KMS-11 (cell line): Measurements from ENCODE around the gene C1orf35.
A peak's percentile ranks its signal among the peaks of the same experiment; 100 is the strongest.

Experiments
- H2AFZ ChIP-seq: fragments of 200-600 bp; sonication (generic); 2 replicates; pipeline ENCODE4 v1.6.1; 2016; ENCODE audit warnings: antibody characterized with exemption, mixed run types, low read depth
- H3K27ac ChIP-seq: fragments of 200-600 bp; sonication (generic); 2 replicates; pipeline ENCODE4 v1.6.1; 2016; ENCODE audit warnings: mild to moderate bottlenecking, mixed run types
- H3K27me3 ChIP-seq: fragments of 200-600 bp; sonication (generic); 2 replicates; pipeline ENCODE4 v1.6.1; 2017; ENCODE audit warnings: mild to moderate bottlenecking, low read depth, mixed run types, moderate library complexity; ENCODE audit not compliant: insufficient read depth
- H3K36me3 ChIP-seq: fragments of 200-600 bp; sonication (generic); 2 replicates; pipeline ENCODE4 v1.6.1; 2017; ENCODE audit warnings: mild to moderate bottlenecking, mixed run types; ENCODE audit not compliant: insufficient read depth
- H3K4me1 ChIP-seq: fragments of 200-600 bp; sonication (generic); 2 replicates; pipeline ENCODE4 v1.6.1; 2016; ENCODE audit warnings: mild to moderate bottlenecking, low read depth, mixed run types; ENCODE audit not compliant: poor library complexity, severe bottlenecking
- H3K4me2 ChIP-seq: fragments of 200-600 bp; sonication (generic); 2 replicates; pipeline ENCODE4 v1.7.0; 2016; ENCODE audit warnings: mild to moderate bottlenecking, mixed run types
- H3K4me3 ChIP-seq: fragments of 200-600 bp; sonication (generic); IDR thresholded peaks from 2 replicates; pipeline ENCODE4 v1.6.1; 2017; ENCODE audit warnings: low read depth, low read length, mixed read lengths; ENCODE audit not compliant: insufficient read depth
- H3K79me2 ChIP-seq: fragments of 200-600 bp; sonication (generic); 2 replicates; pipeline ENCODE4 v1.6.1; 2016; ENCODE audit warnings: low read depth, mixed run types; ENCODE audit not compliant: insufficient read depth
- H3K9ac ChIP-seq: fragments of 200-600 bp; sonication (generic); 2 replicates; pipeline ENCODE4 v1.6.1; 2016; ENCODE audit warnings: mild to moderate bottlenecking, mixed run types
- H4K20me1 ChIP-seq: fragments of 200-600 bp; sonication (generic); 2 replicates; pipeline ENCODE4 v1.6.1; 2016; ENCODE audit warnings: mild to moderate bottlenecking, mixed run types; ENCODE audit not compliant: insufficient read depth
- TF ChIP-seq, protein P1 (sequence below): fragments of 200-600 bp; sonication (generic); conservative IDR thresholded peaks from 2 replicates; pipeline ENCODE4 v1.6.1; 2017; ENCODE audit warnings: low read depth, mild to moderate bottlenecking, antibody characterized with exemption, low read length, moderate library complexity, mixed read lengths

C1orf35 gene

GRCh38 chr1:228084325-228084724 is 18.8 kb downstream of the C1orf35 start:
- Histone ChIP-seq H3K79me2 (peaks cover 100% of the 10 kb centered on the region), H3K27ac (peak overlapping the region; percentile 92), H3K4me3 (peak overlapping the region; percentile 12), H4K20me1 (peaks cover 59% of the 10 kb centered on the region), H3K36me3 (peaks cover 7% of the 10 kb centered on the region; the same call in 1 of the 2 replicates), H3K9ac (peak overlapping the region; percentile 99), H3K4me2 (peak overlapping the region; percentile 99), H2AFZ (no peak overlapping the region), H3K4me1 (peaks cover 65% of the 10 kb centered on the region), H3K27me3 (no peaks in the 10 kb centered on the region)
- TF ChIP-seq, protein P1, sequence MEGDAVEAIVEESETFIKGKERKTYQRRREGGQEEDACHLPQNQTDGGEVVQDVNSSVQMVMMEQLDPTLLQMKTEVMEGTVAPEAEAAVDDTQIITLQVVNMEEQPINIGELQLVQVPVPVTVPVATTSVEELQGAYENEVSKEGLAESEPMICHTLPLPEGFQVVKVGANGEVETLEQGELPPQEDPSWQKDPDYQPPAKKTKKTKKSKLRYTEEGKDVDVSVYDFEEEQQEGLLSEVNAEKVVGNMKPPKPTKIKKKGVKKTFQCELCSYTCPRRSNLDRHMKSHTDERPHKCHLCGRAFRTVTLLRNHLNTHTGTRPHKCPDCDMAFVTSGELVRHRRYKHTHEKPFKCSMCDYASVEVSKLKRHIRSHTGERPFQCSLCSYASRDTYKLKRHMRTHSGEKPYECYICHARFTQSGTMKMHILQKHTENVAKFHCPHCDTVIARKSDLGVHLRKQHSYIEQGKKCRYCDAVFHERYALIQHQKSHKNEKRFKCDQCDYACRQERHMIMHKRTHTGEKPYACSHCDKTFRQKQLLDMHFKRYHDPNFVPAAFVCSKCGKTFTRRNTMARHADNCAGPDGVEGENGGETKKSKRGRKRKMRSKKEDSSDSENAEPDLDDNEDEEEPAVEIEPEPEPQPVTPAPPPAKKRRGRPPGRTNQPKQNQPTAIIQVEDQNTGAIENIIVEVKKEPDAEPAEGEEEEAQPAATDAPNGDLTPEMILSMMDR, result no peak

GRCh38 chr1:228083871-228084278 is 19.2 kb downstream of the C1orf35 start:
- no peaks in the 10 kb centered on the region for H3K27me3 ChIP-seq
- TF ChIP-seq, protein P1, result no peak
- H3K9ac ChIP-seq, result peak overlapping the region; percentile 99
- peak overlapping the region; percentile 99 for H3K4me2 ChIP-seq
- peak overlapping the region; percentile 12 for H3K4me3 ChIP-seq
- peaks cover 61% of the 10 kb centered on the region for H3K4me1 ChIP-seq
- peaks cover 7% of the 10 kb centered on the region; the same call in 1 of the 2 replicates for H3K36me3 ChIP-seq
- peak overlapping the region; percentile 92 for H3K27ac ChIP-seq
- H3K79me2 ChIP-seq, result peaks cover 100% of the 10 kb centered on the region
- no peak overlapping the region for H2AFZ ChIP-seq
- peaks cover 55% of the 10 kb centered on the region for H4K20me1 ChIP-seq

- TF ChIP-seq, protein P1, result 0 out of 2 replicates have a peak, but pooled peaks have one; percentile 4
- Histone ChIP-seq H3K4me2 (peak overlapping the region; percentile 99), H3K4me3 (no peak overlapping the region), H2AFZ (0 out of 2 replicates have a peak overlapping the region, but pooled peaks have one; percentile 31), H3K4me1 (peaks cover 54% of the 10 kb centered on the region), H3K79me2 (peaks cover 95% of the 10 kb centered on the region), H3K9ac (peak overlapping the region; percentile 99), H3K27ac (peak overlapping the region; percentile 92), H4K20me1 (peaks cover 48% of the 10 kb centered on the region), H3K27me3 (no peaks in the 10 kb centered on the region), H3K36me3 (peaks cover 7% of the 10 kb centered on the region; the same call in 1 of the 2 replicates)
These were observed 19.9 kb downstream of the C1orf35 start for GRCh38 chr1:228082918-228083870.

DNA sequence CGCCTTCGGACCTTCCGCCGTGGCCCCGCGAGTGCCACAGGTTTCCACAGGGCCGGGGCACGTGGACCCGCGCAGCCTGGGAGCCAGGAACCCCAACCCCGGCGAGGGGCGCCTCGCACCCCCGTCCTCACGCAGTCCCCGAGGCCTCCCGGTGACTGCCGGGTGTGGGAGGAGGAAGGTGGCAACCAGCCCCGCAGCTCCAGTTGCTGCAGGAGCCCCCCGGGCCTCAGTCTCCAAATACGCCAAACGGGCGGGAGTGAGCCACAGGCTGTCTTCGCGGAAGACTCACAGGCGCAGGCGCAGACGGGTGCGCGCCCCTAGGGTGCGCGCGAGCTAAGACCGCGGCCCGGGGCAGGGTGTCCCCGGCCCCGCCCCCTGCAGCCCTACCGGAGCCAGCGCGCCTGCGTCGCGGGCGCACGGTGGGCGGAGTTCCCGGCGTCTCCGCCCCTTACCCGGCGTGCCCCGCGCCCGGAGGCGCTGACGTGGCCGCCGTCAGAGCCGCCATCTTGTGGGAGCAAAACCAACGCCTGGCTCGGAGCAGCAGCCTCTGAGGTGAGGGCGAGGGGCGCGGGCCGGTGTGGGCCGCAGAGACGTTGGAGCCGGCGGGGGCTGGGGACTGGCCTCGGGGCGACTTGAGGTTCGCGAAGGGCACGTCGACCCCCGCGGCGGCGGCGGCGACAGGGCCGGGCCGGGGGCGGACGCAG is 20.8 kb downstream of the C1orf35 start, which contains the start of gene ARF1:
Gene ARF1 (plus strand): TSS at position 495 of the 704 bp plus-strand sequence. CDS start 14,407 bp downstream, outside the sequence.
- peak within 1 kb of the TSS; percentile 47 for H3K4me3 ChIP-seq
- H2AFZ ChIP-seq, result peak within 1 kb of the TSS; percentile 71
- peak within 1 kb of the TSS; percentile 92 for H3K27ac ChIP-seq
- peaks cover 40% of the 10 kb centered on the region for H4K20me1 ChIP-seq
- no peaks in the 10 kb centered on the region for H3K27me3 ChIP-seq
- peak within 1 kb of the TSS; percentile 99 for H3K4me2 ChIP-seq
- H3K36me3 ChIP-seq, result 0 out of 2 replicates have a peak, but pooled peaks cover 7% of the 10 kb centered on the region
- peak within 1 kb of the TSS; percentile 99 for H3K9ac ChIP-seq
- H3K79me2 ChIP-seq, result peaks cover 87% of the 10 kb centered on the region
- H3K4me1 ChIP-seq, result peaks cover 46% of the 10 kb centered on the region
- TF ChIP-seq, protein P1, result no peak
